ENCODE measurements around the gene LDB2.

The LDB2 gene

DNA sequence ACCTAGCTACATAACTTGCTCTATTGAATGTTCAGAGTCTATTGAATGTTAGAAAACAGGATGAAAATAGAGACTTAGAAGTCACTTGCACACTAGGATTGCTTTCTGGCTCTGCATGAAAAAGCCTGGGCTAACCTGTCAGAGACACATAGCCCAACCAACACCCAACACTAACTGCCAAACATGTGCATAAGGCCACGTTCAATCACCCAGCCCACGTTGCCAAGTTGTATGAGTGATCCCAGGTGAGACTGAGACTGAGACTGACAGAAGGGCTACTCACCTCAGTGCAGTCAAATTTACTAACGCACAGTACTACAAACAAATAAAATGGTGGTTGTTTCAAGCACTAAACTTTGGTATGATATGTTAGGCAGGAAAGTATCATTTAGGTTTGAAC is 61.0 kb downstream of the LDB2 start:
- DNase-seq: no peak

DNA sequence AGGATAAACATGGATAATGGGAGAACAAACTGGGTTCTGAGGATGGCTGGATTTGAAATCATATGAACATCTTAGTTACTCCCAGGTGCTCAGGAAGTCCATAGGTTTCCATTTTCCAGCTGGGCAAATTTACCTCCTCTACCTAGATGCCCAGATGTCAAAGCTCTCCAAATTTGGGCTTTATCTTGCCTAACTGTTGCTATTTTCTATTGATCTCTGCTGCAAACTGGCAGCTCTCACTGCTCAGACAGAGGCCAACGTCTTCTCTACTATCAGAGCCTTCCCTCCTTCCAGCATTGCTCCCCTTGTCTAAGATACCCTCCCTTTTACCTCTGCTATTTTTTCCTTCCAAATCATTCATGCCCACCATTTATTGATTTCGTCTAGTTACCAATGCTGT is 62.1 kb downstream of the LDB2 start:
- DNase-seq: no peak

DNA sequence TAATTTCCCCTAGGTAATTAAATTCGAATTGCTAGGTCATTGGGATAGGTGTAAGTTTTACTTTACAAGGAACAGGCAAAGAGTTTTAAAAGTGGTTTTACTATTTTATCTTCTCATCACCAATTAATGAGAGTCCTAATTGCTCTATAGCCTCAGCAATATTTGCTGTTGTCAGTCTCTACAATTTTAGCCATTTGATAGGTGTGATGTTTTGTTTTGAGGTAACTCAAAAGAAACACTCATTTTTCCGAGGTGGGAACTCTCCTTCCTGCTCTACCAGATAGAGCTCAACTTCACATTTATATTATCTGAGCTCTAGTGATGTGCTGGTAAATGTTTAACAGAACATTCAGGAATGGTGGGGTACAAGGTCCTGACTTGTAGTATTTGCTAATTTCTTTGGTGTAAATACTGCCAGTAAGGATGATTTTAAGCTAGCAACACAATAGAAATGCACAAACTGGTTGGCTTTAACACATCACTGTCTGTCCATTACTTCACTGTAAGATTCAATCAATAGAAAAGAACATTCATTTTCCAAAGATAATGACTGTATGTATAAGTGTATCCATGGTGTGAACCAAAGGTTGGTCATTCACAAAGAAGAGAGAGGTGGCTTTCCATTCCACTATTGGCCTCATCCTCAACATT is 62.7 kb downstream of the LDB2 start:
- no peak for DNase-seq

DNA sequence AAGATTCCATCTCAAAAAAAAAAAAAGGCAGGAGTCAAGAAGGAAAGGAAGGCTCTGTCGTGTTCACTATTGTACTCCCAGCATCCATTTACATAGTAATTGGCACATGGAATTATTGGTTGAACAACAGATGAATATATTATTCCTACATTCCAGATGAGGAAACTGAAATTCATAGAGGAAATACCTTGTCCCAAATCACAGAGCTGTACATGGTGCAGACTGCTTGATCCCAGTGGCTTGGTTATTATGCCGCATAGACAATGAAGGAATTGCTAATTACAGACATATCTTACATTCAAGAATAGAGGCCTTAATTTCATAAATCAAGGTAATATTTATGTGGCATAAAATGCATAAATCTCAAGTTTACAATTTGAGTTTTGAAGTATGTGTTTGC is 63.6 kb downstream of the LDB2 start:
- DNase-seq: no peak

DNA sequence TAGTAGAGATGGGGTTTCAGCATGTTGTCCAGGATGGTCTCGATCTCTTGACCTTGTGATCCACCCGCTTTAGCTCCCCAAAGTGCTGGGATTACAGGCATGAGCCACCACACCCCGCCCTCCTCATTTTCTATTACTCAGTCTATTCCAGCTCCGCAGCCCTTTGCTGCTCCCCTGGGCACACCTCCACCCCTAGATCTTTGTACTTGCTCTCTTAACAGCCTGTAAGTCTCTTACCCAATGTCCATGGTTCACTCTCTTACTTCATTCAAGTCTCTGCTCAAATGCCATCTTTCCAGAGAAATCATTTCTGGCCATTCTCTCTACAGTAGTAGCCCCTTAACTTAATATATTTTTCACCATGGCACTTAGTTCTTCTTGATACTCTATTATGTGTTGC is 64.7 kb downstream of the LDB2 start:
- no peak for DNase-seq

DNA sequence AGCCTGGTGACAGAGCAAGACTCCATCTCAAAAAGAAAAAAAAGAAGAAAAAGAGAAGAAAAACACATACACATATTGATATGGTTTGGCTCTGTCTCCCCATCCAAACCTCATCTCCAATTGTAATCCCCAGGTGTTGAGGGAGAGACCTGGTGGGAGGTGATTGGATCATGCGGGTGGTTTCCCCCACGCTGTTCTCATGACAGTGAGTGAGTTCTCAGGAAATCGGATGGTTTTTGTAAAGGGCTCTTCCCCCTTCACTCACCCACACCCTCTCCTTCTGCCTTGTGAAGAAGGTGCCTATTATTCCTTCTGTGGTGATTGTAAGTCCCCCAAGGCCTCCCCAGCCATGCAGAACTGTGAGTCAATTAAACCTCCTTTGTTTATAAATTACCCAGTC is 68.4 kb downstream of the LDB2 start:
- DNase-seq: no peak

DNA sequence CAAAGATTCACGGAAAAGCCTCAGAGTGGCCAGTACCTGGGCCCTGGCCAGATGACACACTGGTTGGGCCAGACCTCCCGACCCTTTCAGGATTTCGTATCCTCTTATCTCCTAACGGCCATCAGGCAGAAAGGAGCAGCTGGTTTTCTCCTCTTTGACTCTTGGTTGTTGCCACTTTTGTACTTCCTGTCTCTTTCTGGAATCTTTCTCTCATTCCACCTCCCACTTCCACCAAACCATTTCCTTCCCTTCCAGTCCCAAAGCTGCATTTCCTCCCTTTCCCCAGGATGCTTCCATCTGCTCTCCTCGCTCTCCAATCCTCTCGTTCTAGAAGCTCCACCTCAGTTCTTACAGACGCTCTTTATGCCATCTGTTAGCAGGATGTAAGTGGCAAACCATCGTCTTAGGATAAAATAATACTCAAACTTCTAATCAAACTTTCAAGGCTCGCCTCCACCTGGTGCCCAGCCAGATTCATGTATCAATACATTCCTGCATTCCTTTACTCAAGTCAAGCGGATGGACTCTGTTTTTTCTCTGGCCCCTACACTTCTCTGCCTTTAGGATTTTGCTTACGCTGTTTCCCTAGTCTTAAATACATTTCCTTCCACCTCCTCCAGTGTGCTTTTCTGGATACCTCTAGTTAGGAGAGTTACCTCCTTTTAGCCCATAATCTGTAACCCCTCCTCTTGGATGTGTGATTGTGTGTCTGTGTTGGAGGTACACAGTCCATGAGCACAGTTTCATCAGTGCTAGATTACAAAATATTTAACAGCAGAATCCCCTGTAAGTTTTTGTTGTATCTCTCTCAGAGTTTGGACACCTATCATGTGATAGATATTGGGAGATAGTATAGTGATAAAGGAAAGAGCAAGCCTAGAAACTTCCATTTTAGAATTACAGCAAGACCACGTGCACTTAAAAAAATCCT is 70.4 kb downstream of the LDB2 start:
- DNase-seq: no peak

DNA sequence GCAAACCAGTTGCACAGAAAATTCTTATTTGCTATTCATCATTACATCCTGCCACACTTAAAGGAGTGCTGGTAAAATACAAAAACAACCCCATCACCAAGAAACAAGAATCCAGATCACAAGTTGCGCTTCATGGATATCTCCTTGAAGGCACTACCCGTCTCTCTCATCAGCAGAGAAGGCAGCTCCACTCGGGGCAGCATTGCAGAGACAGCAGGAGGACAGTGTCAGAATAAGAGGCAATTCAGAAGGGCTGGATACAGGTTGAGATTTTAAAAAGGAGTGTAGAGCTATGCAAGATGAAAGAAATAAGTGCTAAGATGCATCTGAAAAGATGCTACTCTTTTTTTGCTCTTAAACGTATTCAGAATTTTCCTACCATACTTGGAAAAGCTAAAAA is 71.4 kb downstream of the LDB2 start:
- no peak for DNase-seq

DNA sequence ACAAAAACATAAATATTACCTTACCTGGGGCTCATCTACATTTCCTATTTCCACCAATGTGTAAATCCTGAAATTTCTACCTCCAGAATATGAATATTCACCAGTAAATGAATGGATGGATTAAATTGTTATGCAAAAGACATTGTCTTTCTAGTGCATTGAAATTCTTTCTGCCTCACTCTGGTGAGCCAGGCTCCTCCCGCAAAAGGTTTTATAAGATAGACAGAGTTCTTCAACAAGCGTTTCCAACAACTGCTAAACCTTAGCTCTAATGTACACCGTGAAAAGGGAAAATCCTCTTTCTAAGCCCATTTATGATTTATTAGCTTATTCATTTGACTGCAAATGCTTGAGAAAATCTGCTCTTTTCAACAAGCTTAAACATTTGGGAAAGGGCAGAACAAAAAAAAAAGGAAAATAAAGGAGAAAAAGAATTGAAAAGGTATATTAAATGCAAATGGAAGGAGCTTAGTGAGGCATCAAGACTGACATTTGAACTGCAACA is 72.0 kb downstream of the LDB2 start:
- DNase-seq: no peak

DNA sequence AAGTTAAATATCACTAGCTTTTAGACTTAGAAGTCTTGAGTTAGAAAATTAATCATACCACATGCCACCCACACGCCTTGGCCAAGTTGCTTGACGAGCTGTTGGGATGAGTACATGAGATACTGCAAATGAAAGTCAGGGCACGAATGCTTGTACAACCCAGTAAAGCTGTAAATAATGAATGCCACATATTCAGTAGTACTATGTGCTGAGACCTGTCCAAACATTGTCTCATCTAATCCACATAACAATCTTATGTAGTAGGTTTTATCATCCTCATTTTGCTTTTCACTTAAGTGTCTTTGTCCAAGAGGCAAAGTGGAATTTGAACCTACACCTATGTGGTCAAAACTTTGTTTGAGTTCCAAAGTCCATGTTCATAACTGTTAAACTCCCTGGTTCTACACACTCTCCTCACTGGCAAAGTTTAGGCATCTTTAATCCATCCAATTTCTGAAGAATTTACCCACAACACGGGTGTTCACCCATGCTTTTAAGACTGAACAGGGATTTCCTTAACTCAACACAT is 74.1 kb downstream of the LDB2 start:
- no peak for DNase-seq

DNA sequence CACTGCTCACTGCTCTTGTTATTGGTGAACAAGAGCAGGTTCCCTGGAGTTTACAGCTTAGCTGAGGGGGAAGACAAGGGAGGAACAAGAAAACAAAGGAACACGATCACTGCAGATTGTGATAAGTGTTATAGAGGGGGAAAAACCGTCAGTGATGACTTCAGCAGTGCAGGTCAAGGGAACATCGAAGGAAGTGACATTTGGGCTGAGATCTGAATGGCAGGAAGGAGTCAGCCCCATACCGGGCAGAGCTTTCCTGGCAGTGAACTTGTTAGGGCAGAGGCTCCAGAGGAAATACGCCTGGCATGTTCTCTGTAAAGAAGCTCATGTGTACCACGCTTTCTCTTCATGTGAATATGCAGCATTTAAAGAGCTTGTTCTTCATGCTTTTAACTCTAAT is 78.1 kb downstream of the LDB2 start:
- DNase-seq: no peak

DNA sequence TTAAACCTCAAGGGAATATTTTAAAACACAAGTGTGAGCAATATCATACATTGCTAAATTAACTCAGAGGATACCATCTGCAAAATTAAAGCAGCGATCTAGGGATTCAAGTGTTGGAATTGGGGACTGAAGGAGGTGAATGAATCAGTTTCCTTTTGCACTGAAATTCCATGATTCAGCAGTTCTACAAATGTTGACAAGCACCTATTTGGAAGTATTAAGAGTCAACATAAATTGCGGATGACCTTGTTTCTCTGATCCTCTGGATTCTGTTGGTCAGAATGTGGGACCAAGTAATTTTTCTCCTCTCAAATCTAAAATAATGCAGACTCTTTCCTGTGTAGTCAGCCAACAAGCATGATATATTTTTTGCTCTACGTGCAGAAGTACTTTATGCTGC is 78.8 kb downstream of the LDB2 start:
- no peak for DNase-seq

DNA sequence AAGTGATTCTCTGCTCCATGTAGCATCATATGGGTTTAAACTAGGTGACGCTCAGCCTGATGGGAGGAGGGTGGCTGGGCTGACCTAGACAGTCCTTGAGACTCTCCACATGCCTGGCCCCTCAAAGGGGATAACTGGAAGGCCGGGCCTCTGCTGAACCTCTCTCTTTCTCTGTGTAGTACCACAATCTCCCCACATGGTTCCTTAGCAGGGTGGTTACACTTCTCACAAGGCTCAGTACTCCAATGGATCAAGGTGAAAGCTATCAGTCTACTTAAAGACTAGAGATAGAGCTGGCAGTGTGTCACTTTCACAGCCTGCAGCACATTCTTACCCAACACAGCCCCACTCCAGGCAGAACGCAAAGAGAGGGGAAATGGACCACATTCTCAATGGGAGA is 80.4 kb downstream of the LDB2 start:
- DNase-seq: no peak

DNA sequence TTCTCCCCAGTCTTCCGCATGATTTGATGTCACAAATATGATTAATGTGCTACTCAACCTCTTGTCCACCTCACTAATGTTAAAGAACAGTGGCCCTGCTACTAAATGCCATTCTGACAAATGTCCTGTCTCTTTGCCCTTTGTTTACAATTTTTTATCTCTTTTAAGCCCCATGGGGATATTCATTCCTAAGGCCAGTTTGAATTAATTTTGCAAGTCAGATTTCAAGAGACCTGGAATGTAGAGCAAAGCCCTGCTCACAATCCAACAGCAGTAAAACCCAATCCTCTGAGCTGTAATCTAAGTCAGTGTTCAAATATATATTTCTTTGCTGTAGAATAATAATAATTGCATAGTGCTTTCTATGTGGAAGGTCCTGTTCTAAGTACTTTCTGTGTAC is 81.2 kb downstream of the LDB2 start:
- DNase-seq: no peak

DNA sequence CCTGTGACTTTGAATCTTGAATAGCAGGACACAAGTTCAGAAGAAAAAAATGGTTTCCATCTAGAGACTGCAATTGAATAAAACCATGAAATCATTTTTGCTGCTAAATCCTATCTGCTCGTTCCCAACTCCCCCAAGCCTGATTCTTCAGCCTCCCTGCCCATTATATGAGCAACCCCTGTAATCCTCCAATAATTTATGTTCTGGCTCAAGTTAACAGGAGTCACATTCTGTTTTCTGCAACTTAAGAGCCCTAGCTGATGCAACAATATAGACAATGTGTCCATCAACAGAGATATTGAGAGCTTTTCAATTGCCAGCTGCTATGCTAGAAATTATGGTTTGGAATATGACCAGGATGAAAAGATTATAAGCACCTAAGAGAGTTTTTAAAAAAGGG is 84.1 kb downstream of the LDB2 start:
- no peak for DNase-seq

DNA sequence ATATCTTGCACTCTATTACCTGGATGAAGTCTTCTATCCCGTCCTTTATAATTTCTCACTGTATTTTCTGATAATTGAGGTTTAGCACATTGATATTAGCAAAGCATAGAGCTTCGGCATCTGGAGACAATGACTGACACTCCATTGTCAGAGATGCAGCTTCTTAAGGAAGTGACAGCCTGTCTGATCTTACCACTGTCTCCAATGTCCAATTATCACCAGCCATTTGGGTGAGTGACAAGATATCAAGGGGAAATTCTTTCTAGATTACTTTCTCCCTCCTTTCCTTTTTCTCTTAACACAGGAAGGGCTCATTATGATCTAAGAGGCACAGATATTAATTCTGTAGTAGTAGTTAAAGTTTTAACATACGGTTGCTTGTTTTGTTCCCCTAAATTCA is 86.4 kb downstream of the LDB2 start:
- DNase-seq: no peak

DNA sequence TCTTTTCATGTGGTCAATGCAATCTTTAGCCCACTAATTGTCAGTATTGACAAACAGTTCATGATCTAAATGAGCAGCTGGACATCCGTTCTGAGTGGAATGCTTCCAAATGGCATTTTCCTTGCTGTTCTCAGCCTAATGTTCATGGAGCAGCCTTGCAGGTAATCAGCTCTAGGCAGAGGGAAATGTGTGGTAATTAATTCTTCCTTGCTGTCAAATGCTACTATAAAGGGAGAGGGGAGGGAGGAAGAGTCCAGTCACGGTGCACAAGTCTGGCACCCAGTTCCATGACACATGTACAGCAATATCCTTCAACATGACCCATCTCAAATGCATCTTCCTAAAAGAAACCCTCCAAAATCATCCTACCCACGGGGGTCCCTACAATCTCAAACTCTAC is 88.5 kb downstream of the LDB2 start:
- no peak for DNase-seq

DNA sequence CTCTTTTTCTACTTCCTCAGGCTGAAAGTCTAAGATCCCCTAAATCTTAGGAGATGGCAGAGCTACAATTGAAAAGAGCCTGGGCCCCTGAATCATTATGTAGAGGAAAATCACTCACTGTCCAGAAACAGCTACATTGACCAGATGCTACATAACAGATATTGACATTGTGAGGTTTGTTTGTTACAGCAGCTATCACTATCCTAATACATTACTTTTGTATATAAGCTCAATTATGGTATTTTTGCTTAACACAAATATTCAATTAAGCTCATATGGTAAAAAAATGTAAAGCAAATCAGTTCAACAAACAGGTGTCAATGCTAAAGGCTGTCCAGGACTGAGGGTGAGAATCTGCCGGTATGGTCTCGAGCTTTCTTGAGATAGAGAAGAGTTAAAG is 89.4 kb downstream of the LDB2 start:
- DNase-seq: no peak

DNA sequence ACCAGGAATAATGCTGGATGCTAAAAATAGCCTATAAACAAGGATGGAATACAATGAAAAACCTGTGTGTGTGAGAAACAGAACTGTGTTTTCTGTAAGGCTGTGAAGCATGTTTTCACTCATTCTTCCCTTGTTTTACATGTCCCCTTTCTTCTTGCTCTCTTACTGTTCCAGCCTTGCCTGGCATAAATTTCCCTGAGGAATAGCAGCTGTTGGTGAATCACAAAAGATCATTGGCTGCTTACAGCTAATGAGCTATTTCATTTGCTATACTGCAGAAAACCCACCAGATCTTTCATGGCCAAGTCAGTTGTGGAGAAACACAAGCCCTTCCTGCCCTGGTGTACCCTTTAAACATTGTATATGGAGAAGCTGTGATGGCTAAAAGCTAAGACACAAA is 91.1 kb downstream of the LDB2 start:
- DNase-seq: no peak

DNA sequence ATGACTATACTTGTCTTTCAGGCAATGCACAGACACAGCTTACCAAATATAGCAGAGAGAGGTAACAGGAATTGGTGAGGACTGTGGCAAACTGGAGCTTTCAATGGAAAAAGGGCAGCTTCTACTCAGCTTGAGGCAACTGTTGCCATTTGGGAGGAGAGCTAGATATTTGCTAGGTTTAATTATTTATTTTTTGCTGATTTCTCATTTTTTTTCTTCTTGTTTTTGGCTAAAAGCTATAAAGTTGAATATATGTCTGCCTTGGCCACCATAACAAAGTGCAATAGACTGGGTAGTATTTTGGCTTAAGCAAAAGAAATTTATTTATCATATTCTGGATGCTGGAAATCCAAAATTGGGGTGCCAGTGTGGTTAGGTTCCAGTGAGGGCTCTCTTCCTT is 93.9 kb downstream of the LDB2 start:
- DNase-seq: no peak

DNA sequence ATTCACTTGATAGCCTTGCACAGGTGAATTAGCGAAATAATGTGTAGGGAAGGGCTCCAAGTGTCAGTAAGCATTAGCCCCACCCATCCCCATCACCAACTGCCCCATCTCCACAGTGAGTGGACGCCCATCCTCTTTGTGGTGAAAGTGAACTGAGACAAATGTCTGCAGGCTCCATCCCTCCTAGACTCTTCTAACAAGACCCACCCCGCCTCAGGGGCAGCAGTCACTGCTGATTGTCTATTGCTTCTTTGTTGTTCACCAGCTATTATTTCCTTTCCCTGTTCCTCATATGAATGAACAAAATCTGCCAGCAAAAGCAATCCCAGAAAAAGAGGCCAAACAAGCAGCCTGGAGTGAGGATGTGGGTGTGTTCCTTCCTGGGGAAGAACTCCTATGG is 96.4 kb downstream of the LDB2 start:
- DNase-seq: no peak

DNA sequence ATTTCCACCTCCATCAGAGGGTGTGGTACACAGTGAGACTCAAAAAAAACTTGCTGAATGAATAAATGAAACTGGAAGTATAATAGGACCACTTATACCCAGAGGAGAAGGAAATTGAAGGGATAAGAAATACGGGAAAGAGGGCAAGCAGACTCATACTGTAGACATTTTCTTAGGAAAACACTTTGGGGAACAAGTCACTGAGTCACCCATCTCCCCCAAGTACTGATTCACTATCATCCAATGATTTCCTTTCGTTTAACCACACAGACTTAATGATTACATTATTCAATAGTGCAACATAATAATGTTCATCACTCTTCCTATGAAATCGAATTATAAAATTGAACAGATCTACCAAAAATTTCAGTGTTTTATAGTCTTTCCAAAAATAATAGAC is 97.1 kb downstream of the LDB2 start:
- DNase-seq: no peak

DNA sequence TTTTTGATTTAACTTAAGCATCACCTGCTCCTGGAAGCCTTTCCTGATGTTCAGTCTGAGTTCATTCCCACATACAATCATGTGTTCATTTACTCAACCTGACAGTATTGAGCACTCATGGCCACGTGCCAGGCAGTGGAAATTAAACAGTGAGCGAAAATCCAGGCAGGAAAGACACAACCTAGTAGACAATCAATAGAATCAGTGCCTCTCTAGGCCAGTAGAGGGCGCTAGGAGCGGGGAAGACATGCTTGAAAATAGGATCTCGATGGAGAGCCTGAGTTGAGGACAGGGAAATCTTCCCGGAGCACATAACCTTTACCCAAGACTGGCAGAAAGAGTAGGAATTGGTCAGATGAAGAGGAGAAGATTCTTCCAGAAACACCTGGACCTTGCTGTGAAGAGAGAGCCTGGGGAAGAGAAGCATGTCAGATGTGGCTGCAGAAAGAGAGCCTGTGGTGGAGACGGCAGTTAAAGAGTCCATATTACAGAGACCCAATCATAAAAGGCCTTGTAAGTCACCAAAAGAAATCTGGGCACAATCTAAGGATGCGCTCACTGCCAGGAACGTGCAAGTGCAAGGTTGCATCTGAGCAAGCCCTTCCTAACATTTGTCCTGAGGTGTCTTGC is 103.5 kb downstream of the LDB2 start:
- DNase-seq: peak; percentile 24

DNA sequence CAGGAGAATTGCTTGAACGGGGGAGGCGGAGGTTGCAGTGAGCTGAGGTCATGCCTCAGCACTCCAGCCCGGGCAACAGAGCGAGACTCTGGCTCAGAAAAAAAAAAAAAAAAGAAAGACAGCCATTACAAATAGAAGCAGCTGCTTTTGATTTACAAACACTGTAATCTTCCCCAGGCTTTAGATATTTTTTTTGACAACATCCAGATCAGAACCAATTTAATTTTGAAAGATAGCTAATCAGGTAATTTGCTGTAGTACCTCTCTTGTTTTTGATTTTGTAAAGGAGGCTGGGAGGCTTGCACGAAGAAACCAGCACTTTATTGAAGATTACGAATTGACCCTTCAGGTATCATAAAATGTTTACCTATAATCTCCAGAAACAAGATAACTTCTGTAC is 107.0 kb downstream of the LDB2 start:
- no peak for DNase-seq
